Daoy (cell line): ENCODE data around the gene FAM83C. TPM values are rescaled to one million over a fixed set of nuclear protein-coding genes. Genes with fewer than 3 reads are reported as not detected.
"Not testable (repeated sequence)": the region's sequence is repeated elsewhere in the genome, so short reads cannot be mapped to it uniquely, and the experiment has no call there.

Source experiments
- DNase-seq: peaks from one replicate; pipeline ENCODE4 v3.0.0-alpha.2; 2015; ENCODE audit warnings: low read depth
- total RNA-seq: library from RNA; depleted of rRNA; stranded (reverse); fragments of >200 nt; shearing (Covaris generic); gene quantifications from 2 replicates; pipeline ENCODE4 v1.2.3, GENCODE V29; 2014

FAM83C gene
- total RNA-seq, 1 experiment from 2014 or later, result not detected

GRCh38 chr20:35267092-35267491, 25.1 kb downstream of the FAM83C start:
- DNase-seq, result no peak

DNA sequence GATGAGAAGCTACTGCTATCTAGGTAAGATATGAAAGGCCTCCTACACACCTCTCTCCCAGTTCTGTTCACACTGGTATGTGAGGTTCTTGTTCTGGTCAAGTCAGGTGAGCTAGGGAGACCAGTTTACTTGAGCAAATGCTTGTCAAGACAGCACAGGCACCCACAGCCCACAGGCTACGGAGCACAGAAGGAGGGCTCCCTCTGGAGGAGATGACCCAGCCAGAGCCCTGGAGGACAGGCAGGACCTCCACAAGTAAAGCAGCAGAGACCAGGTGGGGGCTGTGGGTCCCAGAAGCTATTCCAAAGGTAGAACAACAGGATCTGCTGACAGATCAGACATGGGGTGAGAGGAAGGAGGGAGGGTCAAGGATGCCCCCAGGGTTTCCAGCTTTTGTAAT, 27.5 kb downstream of the FAM83C start:
- no peak for DNase-seq

- no peak for DNase-seq
These were observed 28.5 kb downstream of the FAM83C start for GRCh38 chr20:35263532-35264341.

- peak; percentile 80 for DNase-seq
These were observed 29.3 kb downstream of the FAM83C start for GRCh38 chr20:35262731-35263531.

GRCh38 chr20:35262321-35262720, 29.9 kb downstream of the FAM83C start:
- DNase-seq, result not testable (repeated sequence)

DNA sequence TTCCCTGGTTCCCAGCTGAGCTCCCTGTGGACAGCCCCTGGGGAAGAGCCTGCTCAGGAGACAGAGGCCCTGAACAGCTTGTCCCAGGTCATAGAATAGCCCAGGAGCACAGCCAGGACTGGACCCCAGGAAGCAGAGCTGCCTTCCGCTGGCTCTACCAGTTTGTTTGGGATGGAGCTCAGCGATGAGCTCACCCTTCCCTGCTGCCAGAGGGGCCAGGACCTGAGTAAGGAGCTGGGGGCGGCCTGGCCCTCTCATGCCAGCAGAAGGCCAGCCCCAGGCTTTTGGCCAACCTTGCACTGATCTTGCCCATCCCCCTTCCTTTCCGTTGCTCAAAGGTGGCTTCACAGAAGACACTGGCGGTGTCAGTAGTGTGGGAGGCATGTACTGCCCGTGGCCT, 31.8 kb downstream of the FAM83C start:
- DNase-seq, result no peak

- no peak for DNase-seq
These were observed 34.9 kb downstream of the FAM83C start for GRCh38 chr20:35257175-35257909.

GRCh38 chr20:35254448-35254999, 37.7 kb downstream of the FAM83C start:
- DNase-seq, result no peak

DNA sequence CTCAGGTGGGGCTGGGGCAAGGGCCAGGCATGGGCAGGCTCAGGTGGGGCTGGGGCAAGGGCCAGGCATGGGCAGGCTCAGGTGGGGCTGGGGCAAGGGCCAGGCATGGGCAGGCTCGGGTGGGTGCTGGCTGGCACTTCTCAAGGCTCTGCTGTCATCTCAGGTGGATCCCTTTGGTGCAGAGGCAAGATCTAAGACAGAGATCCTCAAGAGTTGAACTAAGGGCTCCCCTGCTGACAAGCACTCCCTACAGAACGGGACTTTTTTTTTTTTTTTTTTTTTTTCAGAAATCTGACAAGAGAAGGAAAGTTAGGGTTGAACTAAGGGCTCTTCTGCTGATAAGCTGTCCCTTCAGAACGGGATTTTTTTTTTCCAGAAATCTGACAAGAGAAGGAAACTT, 39.2 kb downstream of the FAM83C start:
- no peak for DNase-seq

- DNase-seq, result not testable (repeated sequence)
These were observed 39.6 kb downstream of the FAM83C start for GRCh38 chr20:35252598-35252997.

GRCh38 chr20:35252037-35252461, 40.2 kb downstream of the FAM83C start:
- no peak for DNase-seq

DNA sequence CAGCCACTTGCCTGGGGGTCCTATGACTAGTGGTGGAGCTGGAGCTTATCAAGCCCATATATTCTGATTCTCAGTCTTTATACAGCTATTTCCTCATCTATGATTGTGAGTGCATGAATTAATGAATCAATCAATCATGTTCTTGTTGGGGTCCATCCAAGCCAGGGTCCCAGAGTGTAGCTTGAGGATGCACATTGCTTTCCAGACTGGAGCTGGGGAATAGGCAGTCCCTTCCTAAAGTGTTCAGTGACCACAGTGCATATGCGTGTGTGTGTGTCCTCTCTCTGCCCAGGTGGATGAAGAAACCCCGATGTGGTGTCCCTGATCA, 40.6 kb downstream of the FAM83C start:
- DNase-seq, result no peak

DNA sequence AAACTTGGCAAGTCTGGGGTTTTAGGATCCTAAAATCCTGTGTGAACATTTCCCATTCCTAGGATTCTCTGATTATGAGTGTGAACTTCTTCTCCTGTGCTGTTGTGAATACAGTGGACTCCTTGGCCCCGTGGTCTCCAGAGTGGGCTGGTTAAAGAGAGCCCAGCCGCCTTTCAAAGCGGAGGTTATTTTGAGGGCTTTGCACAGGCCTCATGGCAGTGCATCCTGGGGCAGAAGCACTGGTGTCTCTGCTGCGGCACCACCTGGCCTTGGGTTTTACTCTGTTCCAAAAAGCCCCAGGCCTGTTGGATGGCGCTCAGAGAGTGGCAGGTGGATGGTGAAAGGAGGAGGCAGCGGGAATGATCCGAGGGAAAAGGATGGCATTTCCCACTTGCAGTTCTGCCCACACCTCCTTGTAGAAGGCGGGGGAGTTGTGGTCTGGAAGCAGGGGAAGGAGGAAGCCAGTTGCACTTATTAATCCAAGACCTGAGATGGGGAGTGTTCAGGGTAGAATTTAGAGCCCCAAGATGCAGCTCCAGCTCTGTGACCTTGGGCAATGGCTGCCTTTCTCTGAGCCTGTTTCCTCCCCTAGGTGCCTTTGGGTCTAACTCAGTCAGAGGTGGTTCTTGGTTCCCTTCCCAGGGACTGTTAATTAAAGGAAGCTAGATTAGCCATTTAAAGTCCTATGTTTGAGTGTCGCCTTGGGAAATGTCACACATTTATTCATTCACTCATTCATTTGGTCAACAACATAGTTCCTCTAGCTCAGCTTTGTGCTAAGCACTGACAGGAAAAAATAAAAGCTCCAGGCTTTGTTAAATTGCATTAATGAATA, 43.4 kb downstream of the FAM83C start:
- DNase-seq, result no peak

DNA sequence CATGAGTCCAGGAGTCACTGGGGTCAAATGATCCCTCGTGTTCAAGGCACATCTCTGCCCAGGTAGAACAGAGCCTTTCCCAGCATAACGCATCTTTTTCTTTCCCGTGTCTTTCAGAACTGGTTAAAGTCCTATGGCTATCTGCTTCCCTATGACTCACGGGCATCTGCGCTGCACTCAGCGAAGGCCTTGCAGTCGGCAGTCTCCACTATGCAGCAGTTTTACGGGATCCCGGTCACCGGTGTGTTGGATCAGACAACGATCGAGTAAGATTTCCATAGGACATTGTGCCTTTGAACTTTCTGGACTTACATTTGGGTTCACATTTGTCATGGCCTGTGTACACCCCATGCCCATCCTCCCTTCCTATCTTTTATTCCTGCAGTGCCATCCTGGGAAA, 45.5 kb downstream of the FAM83C start:
- DNase-seq, result no peak

DNA sequence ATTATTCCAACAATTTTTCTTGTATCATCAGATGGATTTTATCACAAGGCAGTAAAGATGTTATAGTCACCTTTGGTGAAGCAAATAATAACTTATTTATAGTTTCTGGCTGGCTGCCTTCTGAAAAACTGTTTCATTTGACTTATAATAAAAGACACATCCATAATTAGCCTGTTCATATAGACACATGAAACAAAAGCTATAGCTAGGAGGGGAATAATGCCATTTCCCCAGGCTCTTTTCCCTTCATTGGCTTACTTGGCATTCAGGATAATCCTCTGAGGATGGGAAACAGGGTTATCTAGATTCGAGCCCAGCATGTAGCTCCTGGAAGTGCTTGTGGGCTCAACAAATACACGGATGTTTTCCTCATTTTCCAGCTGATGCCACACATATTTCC, 48.2 kb downstream of the FAM83C start:
- no peak for DNase-seq

DNA sequence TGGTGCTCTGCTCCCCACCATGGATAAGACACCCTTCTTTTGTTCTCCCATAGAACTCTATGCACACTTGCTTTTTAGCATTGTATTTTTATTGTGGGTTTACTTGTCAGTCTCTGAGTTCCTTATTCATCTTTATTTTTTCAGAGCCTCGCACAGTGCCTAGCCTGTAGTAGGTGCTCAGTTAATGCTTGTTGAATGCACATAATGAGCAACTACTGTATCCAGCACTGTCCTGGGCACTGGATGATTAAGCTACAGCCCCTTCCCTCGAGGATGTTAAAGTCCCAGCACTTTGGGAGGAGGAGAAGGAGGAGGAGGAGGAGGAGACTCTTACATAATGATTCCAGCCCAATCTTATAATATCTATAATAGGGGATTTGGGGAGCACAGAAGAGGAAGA, 48.9 kb downstream of the FAM83C start:
- DNase-seq, result no peak

- no peak for DNase-seq
These were observed 51.4 kb downstream of the FAM83C start for GRCh38 chr20:35240811-35241293.

- no peak for DNase-seq
These were observed 52.0 kb downstream of the FAM83C start for GRCh38 chr20:35240083-35240810.

GRCh38 chr20:35238735-35239134, 53.5 kb downstream of the FAM83C start:
- DNase-seq, result no peak

- no peak for DNase-seq
These were observed 54.1 kb downstream of the FAM83C start for GRCh38 chr20:35238170-35238569.
